AG04450 (cell line): ENCODE data around the gene NHS. TPM values are rescaled to one million over a fixed set of nuclear protein-coding genes. Genes with fewer than 3 reads are reported as not detected.

Experiments used
- CTCF ChIA-PET: fragments of 300-600, 350-600 bp; formaldehyde crosslinking; extraction: SDS; loops from one replicate; lab custom pipeline; 2022; ENCODE audit warnings: antibody characterized with exemption, inconsistent platforms; lab: Charles Lee
- POLR2A ChIA-PET: fragments of 350-600 bp; formaldehyde crosslinking; extraction: SDS; loops from one replicate; lab custom pipeline; 2021; ENCODE audit warnings: antibody characterized with exemption, inconsistent platforms; lab: Yijun Ruan, JAX
- DNase-seq: peaks from one replicate; pipeline ENCODE4 v3.0.0-alpha.2; 2011; ENCODE audit warnings: low read depth, low spot score
- H3K27ac ChIP-seq: one replicate; pipeline ENCODE4 v1.5.1; 2012; ENCODE audit warnings: low read depth, low read length, control low read depth
- H3K27me3 ChIP-seq: one replicate; pipeline ENCODE4 v1.6.0; 2012; ENCODE audit warnings: low read length; ENCODE audit not compliant: control insufficient read depth, insufficient read depth
- H3K4me3 ChIP-seq: 2 replicates; pipeline ENCODE4 v1.5.1; 2011; ENCODE audit warnings: mild to moderate bottlenecking, low read depth, low read length, control low read depth
- H3K9me3 ChIP-seq: 2 replicates; pipeline ENCODE4 v1.5.1; 2012; ENCODE audit warnings: low read length; ENCODE audit not compliant: control insufficient read depth, insufficient read depth
- polyA plus RNA-seq: library from polyadenylated mRNA; depleted of rRNA; stranded (reverse); fragments of >200 nt; gene quantifications from 2 replicates; pipeline ENCODE4 v1.2.3, GENCODE V29; 2011
- TF ChIP-seq, protein P1 (sequence below): IDR thresholded peaks from 2 replicates; pipeline ENCODE4 v1.5.1; 2011; ENCODE audit warnings: low read depth, low read length, control low read depth, inconsistent platforms

The NHS gene
- polyA plus RNA-seq, 1 experiment = 2.0 TPM

DNA sequence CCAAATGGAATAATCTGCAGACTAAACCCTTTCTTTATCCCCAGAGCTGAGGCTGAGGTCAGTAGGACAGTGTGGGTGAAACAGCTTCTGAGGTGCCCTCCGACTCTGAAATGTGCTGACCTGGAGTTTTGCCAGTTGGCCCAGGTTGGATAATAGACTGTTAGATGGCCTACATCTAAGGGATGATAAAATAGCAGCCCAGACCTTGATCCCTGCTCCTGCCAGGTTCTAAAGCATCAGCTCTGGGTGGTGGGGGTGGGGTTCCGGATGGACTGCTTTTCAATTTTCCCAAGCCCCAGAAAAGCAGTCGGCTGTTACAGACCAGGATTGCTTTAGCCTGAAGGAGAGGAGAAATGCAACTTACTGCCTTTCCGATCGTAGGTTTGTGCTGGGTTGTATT lies 110.4 kb downstream of the NHS start:
- ChIA-PET POLR2A (no interaction called here), CTCF (no interaction called here)
- TF ChIP-seq, protein P1, sequence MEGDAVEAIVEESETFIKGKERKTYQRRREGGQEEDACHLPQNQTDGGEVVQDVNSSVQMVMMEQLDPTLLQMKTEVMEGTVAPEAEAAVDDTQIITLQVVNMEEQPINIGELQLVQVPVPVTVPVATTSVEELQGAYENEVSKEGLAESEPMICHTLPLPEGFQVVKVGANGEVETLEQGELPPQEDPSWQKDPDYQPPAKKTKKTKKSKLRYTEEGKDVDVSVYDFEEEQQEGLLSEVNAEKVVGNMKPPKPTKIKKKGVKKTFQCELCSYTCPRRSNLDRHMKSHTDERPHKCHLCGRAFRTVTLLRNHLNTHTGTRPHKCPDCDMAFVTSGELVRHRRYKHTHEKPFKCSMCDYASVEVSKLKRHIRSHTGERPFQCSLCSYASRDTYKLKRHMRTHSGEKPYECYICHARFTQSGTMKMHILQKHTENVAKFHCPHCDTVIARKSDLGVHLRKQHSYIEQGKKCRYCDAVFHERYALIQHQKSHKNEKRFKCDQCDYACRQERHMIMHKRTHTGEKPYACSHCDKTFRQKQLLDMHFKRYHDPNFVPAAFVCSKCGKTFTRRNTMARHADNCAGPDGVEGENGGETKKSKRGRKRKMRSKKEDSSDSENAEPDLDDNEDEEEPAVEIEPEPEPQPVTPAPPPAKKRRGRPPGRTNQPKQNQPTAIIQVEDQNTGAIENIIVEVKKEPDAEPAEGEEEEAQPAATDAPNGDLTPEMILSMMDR = no peak
- DNase-seq = no peak
- no peaks in the 10 kb centered on the region for H3K27me3 ChIP-seq
- H3K9me3 ChIP-seq = no peaks in the 10 kb centered on the region
- no peak overlapping the region for H3K27ac ChIP-seq
- no peak overlapping the region for H3K4me3 ChIP-seq

DNA sequence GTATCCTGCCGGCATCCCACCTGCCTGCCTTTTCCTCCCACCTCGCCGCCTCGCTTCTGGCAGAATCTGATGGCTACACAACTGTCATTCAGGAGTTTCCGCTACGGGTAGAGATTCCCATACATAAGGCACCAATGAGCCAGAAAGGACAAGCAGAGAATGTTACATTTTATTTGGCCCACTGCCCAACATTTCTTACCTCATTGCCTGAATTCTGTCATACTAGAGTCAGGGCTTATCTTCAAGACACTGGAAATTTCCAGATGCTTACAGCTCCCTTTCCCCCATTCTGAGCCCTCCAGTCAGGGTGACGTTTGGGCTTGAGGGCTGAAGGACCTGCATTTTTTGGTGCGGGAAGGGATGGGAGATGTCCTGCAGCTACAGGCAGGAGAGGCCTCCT lies 113.0 kb downstream of the NHS start:
- DNase-seq = no peak
- H3K27me3 ChIP-seq = no peaks in the 10 kb centered on the region
- TF ChIP-seq, protein P1 = no peak
- CTCF ChIA-PET = no interaction called here
- H3K27ac ChIP-seq = no peak overlapping the region
- POLR2A ChIA-PET = no interaction called here
- H3K4me3 ChIP-seq = no peak overlapping the region
- no peaks in the 10 kb centered on the region for H3K9me3 ChIP-seq

- Histone ChIP-seq H3K9me3 (no peaks in the 10 kb centered on the region), H3K27me3 (no peaks in the 10 kb centered on the region), H3K4me3 (no peak overlapping the region), H3K27ac (no peak overlapping the region)
- no peak for DNase-seq
- POLR2A ChIA-PET = no interaction called here
- CTCF ChIA-PET = no interaction called here
- TF ChIP-seq, protein P1 = no peak
Observed at GRCh38 chrX:17494216-17494615, 119.2 kb downstream of the NHS start.

DNA sequence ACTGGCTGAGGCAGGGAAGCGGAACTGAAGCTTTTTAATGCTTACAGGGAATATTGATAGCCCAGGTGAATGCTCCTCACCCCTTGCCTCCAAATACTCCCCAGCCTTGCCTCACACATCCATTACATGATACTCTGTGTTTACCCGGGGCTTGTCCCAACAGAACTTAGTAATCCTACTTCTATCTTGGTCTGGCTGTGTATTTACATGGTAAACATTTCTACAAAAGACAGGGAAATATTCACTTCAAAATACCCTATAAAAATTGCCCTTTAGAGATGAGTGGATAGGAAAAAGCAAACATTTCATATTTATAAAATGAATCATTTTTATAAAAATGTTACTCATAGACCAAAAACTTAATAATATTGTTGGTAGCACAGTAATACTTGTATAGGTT lies 120.1 kb downstream of the NHS start:
- Histone ChIP-seq H3K4me3 (no peak overlapping the region), H3K27ac (no peak overlapping the region), H3K27me3 (no peaks in the 10 kb centered on the region), H3K9me3 (no peaks in the 10 kb centered on the region)
- TF ChIP-seq, protein P1 = no peak
- no peak for DNase-seq
- CTCF ChIA-PET = no interaction called here
- POLR2A ChIA-PET = no interaction called here

DNA sequence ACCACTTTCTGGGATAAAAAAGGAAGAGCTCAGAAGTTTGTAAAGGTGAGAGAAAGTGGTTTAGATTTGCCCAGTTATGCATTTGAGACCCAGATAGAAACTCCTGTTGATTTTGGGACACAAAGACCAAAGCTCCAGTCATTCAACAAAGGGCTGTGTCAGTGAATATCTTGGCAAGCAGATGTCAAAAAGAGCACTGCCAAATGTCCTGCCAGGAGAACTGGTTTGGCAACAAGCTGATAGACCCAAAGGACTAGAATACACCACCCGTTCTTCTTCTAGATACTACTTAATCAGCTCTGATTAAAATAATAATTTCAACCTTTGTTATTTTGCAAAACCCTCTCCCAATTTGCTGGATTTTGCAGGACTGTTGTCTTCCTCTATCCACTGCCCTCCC lies 121.4 kb downstream of the NHS start:
- H3K27me3 ChIP-seq = no peaks in the 10 kb centered on the region
- POLR2A ChIA-PET = no interaction called here
- DNase-seq = no peak
- no peaks in the 10 kb centered on the region for H3K9me3 ChIP-seq
- H3K27ac ChIP-seq = no peak overlapping the region
- CTCF ChIA-PET = no interaction called here
- no peak overlapping the region for H3K4me3 ChIP-seq
- TF ChIP-seq, protein P1 = no peak
